Measurements from ENCODE around the gene TBC1D16.

DNA sequence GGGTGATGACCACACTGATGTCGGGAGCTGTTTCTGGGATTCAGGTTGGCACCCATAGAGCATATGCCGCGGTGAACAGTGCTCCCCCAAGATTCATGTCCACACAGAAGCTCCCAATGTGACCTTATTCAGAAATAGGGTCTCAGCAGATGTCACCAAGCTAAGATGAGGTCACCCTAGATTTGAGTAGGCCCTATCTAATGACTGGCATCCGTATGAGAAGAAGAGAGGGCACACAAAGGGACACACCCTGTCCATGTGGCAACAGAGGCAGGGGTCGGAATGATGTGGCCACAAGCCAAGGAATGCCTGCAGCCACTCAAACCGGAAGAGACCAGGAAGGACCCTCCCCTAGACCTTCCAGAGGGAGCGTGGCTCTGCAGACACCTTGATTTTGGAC lies 35.5 kb downstream of the TBC1D16 start:
- no peak for TF ChIP-seq EZH2 (IDR thresholded peaks at IDR 0.05; ENCODE audit: borderline replicate concordance, insufficient read depth, low read depth, low read length, poor library complexity, severe bottlenecking)
- TF ChIP-seq, protein P1, sequence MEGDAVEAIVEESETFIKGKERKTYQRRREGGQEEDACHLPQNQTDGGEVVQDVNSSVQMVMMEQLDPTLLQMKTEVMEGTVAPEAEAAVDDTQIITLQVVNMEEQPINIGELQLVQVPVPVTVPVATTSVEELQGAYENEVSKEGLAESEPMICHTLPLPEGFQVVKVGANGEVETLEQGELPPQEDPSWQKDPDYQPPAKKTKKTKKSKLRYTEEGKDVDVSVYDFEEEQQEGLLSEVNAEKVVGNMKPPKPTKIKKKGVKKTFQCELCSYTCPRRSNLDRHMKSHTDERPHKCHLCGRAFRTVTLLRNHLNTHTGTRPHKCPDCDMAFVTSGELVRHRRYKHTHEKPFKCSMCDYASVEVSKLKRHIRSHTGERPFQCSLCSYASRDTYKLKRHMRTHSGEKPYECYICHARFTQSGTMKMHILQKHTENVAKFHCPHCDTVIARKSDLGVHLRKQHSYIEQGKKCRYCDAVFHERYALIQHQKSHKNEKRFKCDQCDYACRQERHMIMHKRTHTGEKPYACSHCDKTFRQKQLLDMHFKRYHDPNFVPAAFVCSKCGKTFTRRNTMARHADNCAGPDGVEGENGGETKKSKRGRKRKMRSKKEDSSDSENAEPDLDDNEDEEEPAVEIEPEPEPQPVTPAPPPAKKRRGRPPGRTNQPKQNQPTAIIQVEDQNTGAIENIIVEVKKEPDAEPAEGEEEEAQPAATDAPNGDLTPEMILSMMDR (IDR thresholded peaks at IDR 0.05), result no peak

Data from B cell (primary cell).